GM10266 (cell line): ENCODE results near the gene DOCK10.

Source experiments
- DNase-seq: peaks from one replicate; pipeline ENCODE4 v3.0.0; 2012; ENCODE audit errors: extremely low spot score
- TF ChIP-seq, protein P1 (sequence below): IDR thresholded peaks from 2 replicates; pipeline ENCODE4 v1.5.1; 2012; ENCODE audit warnings: mild to moderate bottlenecking, low read depth; ENCODE audit not compliant: control insufficient read depth, insufficient read depth; ENCODE audit errors: missing control alignments

Gene DOCK10

DNA sequence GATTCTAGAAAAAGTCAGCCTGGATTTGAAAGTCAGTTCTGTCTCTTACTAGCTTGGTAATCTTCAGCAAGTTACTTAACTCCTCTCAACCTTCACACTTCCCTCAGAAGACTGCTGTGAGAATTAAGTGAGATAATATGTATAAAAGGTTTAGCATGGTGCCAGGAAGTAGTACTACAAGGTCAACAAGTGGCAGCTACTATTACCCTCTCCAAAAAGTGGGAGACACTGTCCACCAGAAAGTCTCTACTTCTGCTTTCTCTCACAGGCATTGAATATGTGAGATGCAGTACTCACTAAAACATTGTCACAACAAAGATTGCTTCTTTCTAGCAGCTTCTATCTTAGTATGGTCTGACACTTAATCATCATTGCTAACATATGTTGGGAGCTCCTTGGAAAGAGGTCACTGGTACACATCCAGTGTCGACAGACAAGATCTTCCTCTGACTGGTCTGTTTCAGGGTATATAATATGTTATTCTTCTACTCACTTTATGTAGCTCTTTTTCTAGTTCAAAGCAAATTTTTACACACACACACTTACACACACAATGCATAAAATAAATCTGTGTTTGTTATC is 47.9 kb downstream of the DOCK10 start:
- DNase-seq: no peak
- TF ChIP-seq, protein P1, sequence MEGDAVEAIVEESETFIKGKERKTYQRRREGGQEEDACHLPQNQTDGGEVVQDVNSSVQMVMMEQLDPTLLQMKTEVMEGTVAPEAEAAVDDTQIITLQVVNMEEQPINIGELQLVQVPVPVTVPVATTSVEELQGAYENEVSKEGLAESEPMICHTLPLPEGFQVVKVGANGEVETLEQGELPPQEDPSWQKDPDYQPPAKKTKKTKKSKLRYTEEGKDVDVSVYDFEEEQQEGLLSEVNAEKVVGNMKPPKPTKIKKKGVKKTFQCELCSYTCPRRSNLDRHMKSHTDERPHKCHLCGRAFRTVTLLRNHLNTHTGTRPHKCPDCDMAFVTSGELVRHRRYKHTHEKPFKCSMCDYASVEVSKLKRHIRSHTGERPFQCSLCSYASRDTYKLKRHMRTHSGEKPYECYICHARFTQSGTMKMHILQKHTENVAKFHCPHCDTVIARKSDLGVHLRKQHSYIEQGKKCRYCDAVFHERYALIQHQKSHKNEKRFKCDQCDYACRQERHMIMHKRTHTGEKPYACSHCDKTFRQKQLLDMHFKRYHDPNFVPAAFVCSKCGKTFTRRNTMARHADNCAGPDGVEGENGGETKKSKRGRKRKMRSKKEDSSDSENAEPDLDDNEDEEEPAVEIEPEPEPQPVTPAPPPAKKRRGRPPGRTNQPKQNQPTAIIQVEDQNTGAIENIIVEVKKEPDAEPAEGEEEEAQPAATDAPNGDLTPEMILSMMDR: no peak

DNA sequence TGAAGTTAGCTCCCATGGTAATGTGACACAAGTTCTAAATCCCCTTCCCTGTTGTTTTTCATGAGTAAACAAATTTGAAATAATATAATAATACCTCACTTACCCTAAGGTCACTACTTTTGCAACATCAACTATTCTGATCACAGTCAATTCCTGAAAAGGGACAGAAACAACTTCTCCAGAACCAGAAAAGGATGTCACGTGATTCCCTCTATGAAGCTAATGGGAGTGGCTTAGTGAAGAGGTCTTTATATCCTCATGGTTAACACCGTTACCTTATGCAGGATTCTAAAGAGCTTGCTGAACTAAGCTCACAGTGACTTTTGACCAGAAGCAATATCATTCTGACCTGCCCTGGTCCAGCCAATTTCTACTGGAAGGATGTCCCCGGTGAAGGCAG is 51.6 kb downstream of the DOCK10 start:
- DNase-seq: no peak

DNA sequence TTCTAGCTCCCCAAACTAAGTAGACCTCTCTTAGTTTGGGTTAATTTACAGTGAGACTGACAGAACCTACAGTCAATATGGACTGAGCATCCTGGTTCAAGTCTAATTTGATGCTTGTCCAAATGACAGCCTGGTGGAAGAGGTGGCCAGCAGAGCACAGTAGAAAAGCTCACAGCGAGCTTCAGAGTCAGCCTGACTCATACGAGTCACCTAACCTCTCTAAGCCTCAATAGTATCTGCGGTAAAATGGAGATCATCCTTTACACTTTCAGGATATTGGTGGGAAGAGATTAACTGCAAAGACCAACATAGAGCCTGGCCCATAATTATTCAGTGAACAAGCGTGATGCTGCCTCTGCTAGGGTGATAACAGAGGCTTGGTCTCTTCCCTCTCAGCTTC is 54.5 kb downstream of the DOCK10 start:
- TF ChIP-seq, protein P1: no peak
- DNase-seq: no peak

More for the DNA sequence above, 51.6 kb downstream of the DOCK10 start:
- TF ChIP-seq, protein P1: no peak

DNA sequence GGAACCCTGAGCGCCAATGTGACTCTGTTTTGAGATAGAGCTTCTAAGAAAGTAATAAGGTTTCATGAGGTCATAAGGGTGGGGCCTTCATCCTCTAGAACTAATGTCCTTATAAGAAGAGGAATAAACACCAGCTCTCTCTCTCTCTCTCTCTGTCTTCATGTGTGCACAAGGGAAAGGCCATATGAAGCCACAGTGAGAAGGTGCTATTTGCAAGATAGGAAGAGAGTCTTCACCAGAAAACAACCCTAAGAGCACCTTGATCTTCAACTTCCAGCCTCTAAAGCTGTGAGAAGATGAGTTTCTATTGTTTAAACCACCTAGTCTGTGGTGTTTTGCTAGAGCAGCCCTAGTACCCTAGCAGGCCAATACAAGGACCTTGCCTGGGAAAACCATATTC is 55.8 kb downstream of the DOCK10 start:
- TF ChIP-seq, protein P1: no peak
- no peak for DNase-seq

DNA sequence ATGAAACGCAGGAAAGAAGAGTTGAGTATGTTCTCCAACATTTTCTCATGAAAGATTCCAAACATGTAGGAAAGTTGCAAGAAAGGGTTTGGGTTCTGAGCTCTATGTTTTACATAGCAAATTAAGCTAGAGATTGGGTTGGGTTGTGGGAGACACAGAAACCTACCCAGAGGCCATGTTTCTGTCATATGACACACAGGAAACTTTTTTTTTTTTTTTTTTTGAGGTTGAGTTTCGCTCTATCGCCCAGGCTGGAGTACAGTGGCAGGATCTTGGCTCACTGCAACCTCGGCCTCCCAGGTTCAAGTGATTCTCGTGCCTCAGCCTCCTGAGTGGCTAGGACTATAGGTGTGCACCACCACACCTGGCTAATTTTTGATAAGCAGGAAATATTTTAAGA is 57.6 kb downstream of the DOCK10 start:
- no peak for DNase-seq
- TF ChIP-seq, protein P1: no peak

DNA sequence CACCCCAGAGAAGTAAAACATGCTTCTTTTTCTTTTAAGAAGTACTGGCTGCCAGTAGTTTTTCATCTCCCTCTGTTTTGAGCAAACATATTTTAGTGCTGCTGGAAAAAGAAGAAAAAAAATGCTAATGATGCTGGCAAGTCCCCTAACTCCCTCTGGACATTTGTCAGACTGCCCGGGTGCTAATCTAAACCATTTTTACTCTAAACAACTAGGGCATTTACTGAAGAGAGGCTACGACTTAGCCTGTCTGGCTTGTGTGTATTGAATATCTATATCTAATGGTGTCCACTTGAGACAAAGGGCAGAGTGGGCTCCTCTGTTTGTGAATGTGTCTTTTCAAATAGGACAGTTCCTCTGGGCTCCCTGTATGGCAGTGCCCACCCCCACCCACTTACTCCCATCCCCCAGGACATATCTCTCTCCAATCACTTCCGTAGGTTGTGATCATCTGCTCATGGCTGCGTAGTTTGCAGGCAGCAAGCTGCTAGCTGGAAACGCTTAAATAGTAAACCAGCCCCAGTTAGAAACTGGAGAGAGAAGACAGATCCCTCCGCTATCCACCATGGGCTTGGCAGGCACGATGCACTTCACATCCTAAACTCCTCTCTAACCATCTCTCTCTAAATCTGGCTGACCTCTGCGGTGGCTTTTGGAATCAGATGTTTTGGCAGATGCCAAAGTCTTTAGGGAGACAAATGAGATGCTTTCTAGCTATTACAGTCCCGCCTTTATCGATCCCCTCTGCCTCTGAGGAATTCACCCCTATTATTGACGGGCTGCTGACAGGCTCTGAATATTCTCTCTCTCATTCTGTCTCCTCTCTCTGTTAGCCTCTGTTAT is 58.3 kb downstream of the DOCK10 start:
- TF ChIP-seq, protein P1: no peak
- DNase-seq: no peak
